Amygdala (tissue), 56 donors: ENCODE measurements around the gene ATG4A.
A peak's percentile ranks its signal among the peaks of the same experiment; 100 is the strongest.

Experiments
- DNase-seq, 56 donors: peaks; one replicate each; lab custom pipeline; 2025; lab: John Stamatoyannopoulos, UW

The ATG4A gene

DNA sequence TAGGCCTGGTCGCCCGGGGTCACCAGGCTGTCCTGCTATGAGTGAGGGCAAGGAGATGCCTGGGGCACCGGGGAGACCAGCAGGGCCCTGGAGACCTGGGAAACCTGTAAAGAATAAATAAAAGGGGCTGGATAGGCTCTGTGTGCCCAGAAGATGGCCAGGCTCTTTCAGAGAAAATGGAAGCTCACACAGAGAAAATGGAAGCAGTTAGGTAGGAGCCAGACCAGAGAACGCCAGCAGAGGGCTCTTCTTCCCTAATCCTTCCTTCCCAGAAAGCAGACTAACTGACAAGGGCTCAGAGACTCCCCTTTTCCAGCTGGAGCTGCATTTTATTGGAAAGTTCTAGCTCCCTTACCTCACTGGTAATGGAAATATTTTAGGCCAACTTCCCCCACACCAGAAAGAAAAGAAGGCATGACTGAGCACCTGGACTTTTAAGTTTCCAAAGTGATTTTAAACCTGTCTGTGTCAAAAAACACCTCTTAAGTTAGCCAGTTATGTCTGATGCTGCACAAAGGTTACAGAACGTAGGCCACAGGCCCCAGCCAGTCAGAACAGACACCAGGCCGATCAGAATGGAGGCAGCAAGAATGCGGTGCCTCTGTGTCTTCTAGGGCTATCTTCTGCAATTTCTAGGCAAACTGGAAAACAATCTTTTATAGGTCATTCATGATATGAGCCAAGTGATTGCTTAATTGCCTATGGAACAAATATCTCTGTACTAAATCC is 74.0 kb downstream of the ATG4A start:
- DNase-seq: peak in 3 of 56 donors; percentile 1 to 16 (median 4)

DNA sequence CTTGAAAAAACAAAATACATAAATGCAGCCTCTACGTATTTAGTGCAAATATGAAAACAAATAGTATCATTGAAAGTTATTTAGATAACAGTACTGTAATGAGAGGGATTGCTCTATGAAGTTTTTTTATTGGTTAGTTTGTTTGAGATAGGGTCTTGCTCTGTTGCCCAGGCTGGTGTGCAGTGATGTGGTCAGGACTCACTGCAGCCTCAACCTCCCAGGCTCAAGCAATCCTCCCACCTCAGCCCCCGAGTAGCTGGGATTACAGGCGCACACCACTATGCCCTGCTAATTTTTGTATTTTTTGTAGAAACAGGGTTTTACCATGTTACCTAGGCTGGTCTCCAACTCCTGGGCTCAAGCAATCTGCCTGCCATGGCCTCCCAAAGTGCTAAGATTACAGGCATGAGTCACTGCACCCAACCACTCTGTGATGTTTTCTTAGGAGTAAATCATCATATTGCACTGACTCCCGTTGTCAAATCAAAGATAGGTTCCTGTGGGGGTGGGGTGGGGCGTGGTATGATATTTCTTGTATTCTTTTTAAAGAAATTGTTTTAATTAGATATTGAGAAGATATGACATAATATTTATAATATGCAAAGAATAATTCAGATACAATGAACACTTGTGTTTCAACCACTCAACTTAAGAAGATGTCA is 75.8 kb downstream of the ATG4A start:
- DNase-seq: no peak

DNA sequence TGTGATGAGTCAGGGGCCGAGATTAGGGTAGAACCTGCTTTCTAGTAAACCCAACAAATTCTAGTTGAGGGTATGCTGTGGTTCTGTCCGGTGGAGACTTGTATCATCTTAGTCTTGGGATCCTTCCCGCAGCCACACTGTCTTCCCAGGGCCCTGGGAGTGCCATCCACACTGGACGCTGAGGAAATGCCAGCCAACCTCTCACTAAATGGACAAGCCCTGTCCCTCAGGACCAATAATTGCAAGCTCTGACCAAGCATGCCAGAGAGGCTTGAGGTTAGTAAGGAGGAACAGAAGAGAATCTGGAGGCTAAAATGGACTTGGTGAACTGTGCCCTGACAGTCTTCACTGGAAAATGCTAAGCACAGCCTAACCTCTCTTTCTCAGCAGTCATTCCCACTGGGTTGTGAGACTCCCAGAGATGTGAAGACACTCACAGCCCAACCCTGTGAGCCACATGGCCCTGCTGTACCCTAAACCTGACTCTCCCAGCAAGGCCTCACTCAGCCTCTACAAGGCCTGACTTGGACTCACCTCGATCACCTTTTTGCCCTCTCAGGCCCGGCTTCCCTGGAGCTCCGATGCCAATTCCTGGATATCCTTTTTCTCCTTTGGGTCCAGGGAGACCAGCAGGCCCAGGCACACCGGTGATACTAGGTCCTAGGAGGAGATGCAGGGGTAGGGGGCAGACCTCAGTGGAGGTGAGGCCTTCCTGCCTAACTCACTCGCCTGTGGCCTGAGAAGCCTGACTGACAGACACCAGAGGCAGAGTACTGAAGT is 77.6 kb downstream of the ATG4A start:
- DNase-seq: no peak

DNA sequence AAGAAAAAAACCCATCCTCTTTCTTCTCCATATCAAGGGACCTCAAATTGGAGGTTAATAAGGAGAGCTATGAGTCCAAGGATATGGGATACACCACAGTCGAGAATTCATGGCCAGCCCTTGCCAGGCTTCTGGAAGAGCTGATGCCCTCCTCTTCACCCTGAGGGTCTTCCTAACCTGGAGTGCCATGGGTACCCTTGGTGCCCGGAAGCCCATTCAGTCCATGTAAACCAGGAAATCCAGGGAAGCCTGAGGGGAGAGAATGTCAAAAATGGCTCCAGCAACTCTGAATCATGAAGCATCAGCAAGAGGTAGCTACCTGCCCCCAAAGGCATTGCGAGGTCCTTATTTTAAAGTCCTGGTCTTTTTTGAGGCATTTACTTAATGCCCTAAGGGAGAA is 78.2 kb downstream of the ATG4A start:
- DNase-seq: no peak

DNA sequence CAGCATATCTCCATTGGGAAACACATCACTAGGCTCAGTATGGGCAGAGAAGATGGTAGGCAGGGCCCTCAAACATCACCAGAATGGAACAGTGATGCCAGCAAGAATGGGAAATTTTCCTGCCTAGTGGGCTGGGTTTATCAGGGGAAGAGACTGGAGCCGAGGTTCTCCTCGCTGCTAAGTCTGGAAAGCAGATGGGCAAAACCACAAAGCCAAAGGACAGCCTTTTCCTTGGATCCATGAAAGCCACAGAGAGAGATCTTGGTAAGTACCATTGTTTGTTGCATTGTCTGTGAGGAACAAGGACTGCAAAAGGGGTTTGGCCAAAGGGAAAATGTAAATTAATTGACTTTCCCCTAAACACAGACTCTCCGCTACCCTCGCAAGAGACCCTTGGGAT is 80.1 kb downstream of the ATG4A start:
- no peak for DNase-seq

DNA sequence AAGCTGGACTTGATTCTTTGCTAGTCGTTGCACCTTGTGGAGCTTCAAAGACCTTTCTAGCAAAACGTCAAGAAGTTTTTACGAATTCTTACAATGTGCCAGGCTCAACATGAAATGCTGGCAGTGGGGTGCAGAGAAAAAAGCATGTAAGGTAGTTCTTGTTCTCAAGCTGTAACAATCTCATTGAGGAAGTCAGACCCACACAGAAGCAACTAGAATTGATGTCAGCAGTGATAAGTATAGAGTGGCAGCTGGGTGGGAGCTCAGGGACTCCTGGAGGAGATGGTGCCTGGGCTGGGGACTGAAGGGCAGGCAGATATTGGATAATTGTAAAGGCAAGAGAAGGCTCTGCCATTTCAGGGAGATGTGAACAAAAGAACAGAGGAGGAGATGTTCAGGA is 82.3 kb downstream of the ATG4A start:
- DNase-seq: no peak

DNA sequence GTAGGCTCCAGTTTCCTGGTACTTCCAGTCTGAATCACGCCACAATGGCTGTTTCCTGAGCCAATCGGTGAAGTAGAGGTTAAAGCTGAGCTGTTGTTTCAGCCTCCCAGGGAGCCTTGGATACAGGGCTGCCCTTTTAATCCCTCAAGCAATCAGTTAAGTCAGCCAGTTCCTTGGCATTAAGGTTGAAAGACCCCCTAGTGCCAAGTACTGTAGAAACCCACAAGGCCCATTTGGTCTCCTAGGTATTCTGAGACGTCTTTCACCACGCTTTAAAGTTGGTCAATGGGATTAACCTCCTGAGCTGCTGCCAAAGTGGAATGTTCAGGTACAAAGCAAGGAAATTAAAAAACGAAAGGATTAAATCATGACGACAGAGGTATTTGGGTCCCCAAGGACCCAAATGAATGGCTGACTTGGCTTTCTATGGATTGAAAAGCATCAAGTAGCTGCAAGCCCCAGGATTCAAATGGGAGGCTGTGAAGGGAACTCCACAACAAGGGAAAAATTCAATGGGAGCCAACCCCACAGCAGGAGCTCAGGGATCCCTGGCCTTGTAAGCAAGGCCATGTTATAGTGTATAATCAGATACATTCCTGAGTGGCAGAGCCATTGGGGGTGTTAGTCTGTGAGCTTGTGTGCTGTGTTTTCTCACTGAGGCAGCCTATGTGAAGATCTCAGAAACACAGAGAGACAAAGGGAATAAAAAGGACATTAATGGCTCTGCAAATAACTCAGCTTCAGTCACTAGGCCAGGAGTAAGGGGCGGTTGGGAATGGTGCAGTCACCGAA is 86.0 kb downstream of the ATG4A start:
- no peak for DNase-seq

DNA sequence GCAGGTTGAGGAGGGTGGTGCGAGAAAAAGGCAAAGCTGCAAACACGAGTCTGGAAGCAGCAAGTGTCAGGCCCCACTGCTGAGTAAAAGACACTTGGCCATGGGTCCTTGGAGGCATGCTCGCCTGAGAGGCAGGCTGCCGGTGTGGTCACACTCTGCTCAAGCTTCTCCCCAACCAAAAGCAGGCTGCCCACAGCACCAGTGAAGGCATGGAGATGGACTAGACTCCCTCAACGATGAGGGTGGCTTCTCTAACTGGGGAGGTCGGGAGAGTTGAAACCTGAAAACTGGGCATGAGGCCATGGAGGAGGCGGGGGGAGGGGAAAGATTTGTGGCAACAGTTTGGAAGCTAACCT is 86.5 kb downstream of the ATG4A start:
- DNase-seq: no peak

DNA sequence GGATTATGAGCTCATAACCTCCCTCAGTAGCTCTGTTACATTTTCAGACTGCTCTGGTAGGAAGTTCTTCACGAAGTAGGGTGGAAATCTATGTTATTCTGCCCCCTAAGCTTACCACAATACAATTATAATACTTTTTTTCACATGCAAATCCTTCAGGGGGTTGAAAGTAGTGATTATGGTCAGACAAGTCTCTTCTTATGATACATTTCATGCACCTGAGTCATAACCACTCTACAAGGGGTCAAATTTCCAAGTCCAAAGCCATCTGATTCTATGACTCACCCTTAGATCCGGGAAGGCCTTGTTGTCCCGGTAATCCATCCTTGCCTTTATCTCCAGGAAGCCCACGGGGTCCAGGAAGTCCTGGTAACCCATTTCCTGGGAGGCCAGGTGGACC is 95.2 kb downstream of the ATG4A start:
- DNase-seq: no peak

DNA sequence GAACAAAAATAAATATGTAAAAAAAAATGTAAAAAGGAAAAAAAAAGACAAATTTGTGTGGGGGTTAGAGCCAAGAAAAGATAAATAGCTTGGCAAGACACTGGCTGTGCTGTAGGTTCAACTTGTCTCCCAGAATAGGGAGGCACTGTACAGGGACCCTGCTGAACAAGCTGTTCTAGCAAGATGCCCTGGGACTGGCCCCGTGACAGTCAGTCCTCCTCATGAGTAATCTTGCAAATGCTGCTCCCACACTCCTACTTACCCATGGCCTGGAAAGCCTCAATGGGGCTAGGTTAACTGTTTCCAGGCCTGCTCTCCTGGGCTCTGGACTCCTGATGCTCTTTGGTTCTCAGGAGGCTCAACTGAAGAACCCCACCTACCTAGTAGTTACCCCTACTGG is 106.8 kb downstream of the ATG4A start:
- DNase-seq: no peak

DNA sequence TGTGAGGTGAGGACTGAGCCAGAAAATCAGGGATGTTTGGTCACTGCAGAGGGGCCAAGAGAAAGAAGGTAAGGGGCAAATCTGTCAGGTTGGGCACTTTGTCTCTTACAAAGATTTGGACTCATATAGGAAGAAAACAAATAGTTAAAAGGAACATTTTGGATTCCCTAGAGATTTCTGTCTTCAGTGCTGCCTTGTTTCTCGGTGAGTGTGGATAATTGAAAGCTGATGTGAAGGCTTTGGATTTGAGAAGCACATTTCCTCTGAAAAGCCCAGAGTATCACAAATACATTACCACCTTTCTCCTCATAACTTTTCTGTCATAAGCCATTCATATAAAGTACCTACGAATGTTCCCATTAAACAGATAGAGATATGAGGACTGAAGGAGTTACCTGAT is 107.5 kb downstream of the ATG4A start:
- DNase-seq: no peak

DNA sequence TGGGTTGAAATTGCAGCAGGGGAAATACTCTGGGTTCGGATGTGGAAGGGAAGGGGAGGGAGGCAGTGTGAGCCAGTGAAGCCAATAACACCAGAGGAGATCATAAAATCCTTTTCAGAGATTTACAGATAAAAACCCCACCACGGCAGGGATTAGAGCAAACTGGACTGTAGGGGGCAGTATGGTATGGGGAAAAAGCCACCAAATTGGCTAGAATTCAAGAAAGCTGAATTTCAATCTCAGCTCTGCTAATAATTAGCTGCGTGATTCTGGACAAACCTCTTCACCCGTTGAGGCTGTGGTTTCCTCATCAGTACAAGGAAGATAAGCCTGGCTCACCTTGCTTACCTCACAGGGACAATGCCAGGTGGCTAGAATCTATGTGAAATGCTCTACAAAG is 108.1 kb downstream of the ATG4A start:
- peak in 2 of 56 donors; percentile 2 to 8 for DNase-seq

DNA sequence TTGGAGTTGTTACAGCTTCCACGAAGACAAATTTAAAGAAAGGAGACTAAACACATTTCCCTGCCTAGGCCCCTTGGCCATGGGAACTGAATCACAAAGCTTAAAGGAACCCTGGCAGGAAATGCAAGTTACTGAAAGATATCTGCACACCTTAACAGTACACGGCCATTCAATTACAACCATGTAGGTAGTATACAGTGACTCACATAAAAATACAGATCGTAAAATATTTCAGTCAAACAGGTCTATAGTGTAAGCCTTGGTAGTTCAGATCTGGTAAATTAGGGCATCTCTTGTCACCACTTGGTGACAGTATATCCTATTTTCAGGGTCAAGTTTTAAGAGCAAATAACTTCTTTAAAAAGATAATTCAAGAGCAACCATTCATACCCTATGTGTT is 112.0 kb downstream of the ATG4A start:
- no peak for DNase-seq
